Neural cell (in vitro differentiated cells): ENCODE measurements around the gene GPX6. TPM values are rescaled to one million over a fixed set of nuclear protein-coding genes. Genes with fewer than 3 reads are reported as not detected.

Experiments
- polyA plus RNA-seq: library from polyadenylated mRNA; depleted of rRNA; stranded (reverse); fragments of >200 nt; gene quantifications from 2 replicates; pipeline ENCODE4 v1.2.3, GENCODE V29; 2014

The GPX6 gene
- polyA plus RNA-seq, 1 donor from 2014 or later = not detected

Other genes starting within 250 kb of the GPX6 start
- 86.9 and 91.2 TPM in 2 replicates for gene ZSCAN26, start 248.7 kb downstream of the GPX6 start, polyA plus RNA-seq
- gene PGBD1, start 234.2 kb downstream of the GPX6 start, polyA plus RNA-seq = 32.3 and 34.6 TPM in 2 replicates
- gene ZSCAN31, start 179.6 kb downstream of the GPX6 start, polyA plus RNA-seq = 2.6 and 7.5 TPM in 2 replicates
- gene ZKSCAN3, start 165.8 kb downstream of the GPX6 start, polyA plus RNA-seq = 14.9 and 15.8 TPM in 2 replicates
- 20.3 and 20.6 TPM in 2 replicates for gene ZSCAN12, start 116.0 kb downstream of the GPX6 start, polyA plus RNA-seq
- 14.7 and 17.4 TPM in 2 replicates for gene ZSCAN23, start 72.3 kb downstream of the GPX6 start, polyA plus RNA-seq
- gene GPX5, start 10.1 kb upstream of the GPX6 start, polyA plus RNA-seq = not detected in 2 replicates